ENCODE results near the gene TACC2. TPM values are rescaled to one million over a fixed set of nuclear protein-coding genes. Genes with fewer than 3 reads are reported as not detected.

Gene TACC2
- total and polyA plus RNA-seq, 7 donors = 44.0 to 439 (median 313) TPM

- TF ChIP-seq, protein P1, sequence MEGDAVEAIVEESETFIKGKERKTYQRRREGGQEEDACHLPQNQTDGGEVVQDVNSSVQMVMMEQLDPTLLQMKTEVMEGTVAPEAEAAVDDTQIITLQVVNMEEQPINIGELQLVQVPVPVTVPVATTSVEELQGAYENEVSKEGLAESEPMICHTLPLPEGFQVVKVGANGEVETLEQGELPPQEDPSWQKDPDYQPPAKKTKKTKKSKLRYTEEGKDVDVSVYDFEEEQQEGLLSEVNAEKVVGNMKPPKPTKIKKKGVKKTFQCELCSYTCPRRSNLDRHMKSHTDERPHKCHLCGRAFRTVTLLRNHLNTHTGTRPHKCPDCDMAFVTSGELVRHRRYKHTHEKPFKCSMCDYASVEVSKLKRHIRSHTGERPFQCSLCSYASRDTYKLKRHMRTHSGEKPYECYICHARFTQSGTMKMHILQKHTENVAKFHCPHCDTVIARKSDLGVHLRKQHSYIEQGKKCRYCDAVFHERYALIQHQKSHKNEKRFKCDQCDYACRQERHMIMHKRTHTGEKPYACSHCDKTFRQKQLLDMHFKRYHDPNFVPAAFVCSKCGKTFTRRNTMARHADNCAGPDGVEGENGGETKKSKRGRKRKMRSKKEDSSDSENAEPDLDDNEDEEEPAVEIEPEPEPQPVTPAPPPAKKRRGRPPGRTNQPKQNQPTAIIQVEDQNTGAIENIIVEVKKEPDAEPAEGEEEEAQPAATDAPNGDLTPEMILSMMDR (IDR thresholded peaks at IDR 0.05) = no peak
- intact Hi-C loops (cut with DNase I) = no loop called here
- H3K9me3 ChIP-seq = no peaks in the 10 kb centered on the region
- DNase-seq (no peak), ATAC-seq (no peak)
- H3K36me3 ChIP-seq (ENCODE audit: insufficient read depth in 1 of 2, low read depth in 1 of 2) = peaks cover 0 to 20% of the 10 kb centered on the region in 2 donors
- 71 to 76% (median 74%) methylated on average over 8 of the region's 8 CpGs for WGBS, 3 donors
- H3K27me3 ChIP-seq (ENCODE audit: insufficient read depth in 3 of 3, low read length in 2 of 3) = no peaks in the 10 kb centered on the region
- H3K27ac ChIP-seq = peak overlapping the region; percentile 2
- H3K4me1 ChIP-seq = peaks cover 26% of the 10 kb centered on the region
- H3K4me3 ChIP-seq = no peak overlapping the region
Observed at GRCh38 chr10:122123186-122123585, 134.2 kb downstream of the TACC2 start.

GRCh38 chr10:122124342-122124741 is 135.4 kb downstream of the TACC2 start:
- WGBS, 3 donors = 78 to 84% (median 83%) methylated on average over 9 of the region's 9 CpGs
- DNase-seq (no peak), ATAC-seq (no peak)
- intact Hi-C loops (cut with DNase I) = no loop called here
- TF ChIP-seq, protein P1 (IDR thresholded peaks at IDR 0.05) = no peak
- Histone ChIP-seq H3K9me3 (no peaks in the 10 kb centered on the region), H3K36me3 (ENCODE audit: insufficient read depth in 1 of 2, low read depth in 1 of 2) (peaks cover 0 to 20% of the 10 kb centered on the region in 2 donors), H3K27me3 (ENCODE audit: insufficient read depth in 3 of 3, low read length in 2 of 3) (no peaks in the 10 kb centered on the region), H3K27ac (peak overlapping the region; percentile 10), H3K4me1 (peaks cover 27% of the 10 kb centered on the region), H3K4me3 (no peak overlapping the region)

- TF ChIP-seq, protein P1 (IDR thresholded peaks at IDR 0.05) = no peak
- Histone ChIP-seq H3K4me3 (no peak overlapping the region), H3K27me3 (ENCODE audit: insufficient read depth in 3 of 3, low read length in 2 of 3) (no peaks in the 10 kb centered on the region), H3K9me3 (no peaks in the 10 kb centered on the region), H3K36me3 (ENCODE audit: insufficient read depth in 1 of 2, low read depth in 1 of 2) (peaks cover 0 to 17% of the 10 kb centered on the region in 2 donors), H3K27ac (no peak overlapping the region), H3K4me1 (peaks cover 30% of the 10 kb centered on the region)
- intact Hi-C loops (cut with DNase I) = no loop called here
- ATAC-seq (no peak), DNase-seq (no peak)
- 81 to 84% (median 82%) methylated on average over 7 of the region's 7 CpGs for WGBS, 3 donors
Observed at GRCh38 chr10:122124808-122125207, 135.8 kb downstream of the TACC2 start.

DNA sequence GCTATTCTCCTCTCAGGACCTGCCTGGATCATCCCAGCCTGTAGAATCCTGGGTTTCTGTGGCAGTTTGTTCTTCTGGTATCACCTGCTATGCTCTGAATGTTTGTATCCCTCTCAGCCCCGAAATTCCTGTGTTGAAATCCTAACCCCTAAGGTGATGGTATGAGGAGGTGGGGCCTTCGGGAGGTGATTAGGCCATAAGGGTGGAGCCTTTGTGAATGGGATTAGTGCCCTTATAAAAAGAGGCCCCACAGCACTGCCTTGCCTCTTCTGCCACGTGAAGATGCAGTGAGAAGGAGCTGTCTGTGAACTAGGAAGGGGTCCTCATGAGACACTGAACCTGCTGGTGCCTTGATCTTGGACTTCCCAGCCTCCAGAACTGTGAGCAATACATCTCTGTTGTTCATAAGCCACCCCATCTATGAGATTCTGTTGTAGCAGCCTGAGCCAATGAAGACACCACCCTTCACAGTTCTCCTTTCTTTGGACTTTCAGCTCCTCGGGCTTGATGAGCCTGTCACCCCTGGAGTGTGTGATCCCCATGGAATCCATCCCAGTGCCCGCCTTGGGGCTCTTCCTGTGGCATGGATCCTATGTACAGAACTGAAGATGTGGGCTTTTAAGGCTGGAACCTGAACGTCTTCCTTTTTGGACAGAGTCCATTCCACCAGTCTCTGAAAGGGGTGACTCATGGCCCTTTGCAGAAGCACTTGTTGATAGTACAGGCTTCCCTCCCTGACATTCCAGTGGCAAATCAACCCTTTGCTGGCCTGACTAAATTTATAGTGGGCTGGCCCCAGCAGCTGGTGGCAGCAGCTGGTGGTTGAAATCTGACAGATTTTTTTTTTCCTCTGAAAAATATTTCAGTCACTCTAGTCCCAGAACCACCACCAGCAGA is 138.0 kb downstream of the TACC2 start:
- 29 to 50% (median 44%) methylated on average over 6 of the region's 6 CpGs for WGBS, 3 donors

More for the DNA sequence above, 138.0 kb downstream of the TACC2 start:
- ATAC-seq (peak; percentile 83 to 89 (median 87)), DNase-seq (no peak)
- Histone ChIP-seq H3K27me3 (ENCODE audit: insufficient read depth in 3 of 3, low read length in 2 of 3) (no peaks in the 10 kb centered on the region), H3K4me1 (peaks cover 47% of the 10 kb centered on the region), H3K9me3 (no peaks in the 10 kb centered on the region), H3K36me3 (ENCODE audit: insufficient read depth in 1 of 2, low read depth in 1 of 2) (peaks cover 0 to 4% of the 10 kb centered on the region in 2 donors), H3K27ac (peak overlapping the region; percentile 86), H3K4me3 (peak overlapping the region; percentile 47)
- intact Hi-C loops (cut with DNase I) = no loop called here
- TF ChIP-seq, protein P1 (IDR thresholded peaks at IDR 0.05) = no peak

All from psoas muscle (tissue), 8 donors.